ENCODE data around the gene GPC3.

DNA sequence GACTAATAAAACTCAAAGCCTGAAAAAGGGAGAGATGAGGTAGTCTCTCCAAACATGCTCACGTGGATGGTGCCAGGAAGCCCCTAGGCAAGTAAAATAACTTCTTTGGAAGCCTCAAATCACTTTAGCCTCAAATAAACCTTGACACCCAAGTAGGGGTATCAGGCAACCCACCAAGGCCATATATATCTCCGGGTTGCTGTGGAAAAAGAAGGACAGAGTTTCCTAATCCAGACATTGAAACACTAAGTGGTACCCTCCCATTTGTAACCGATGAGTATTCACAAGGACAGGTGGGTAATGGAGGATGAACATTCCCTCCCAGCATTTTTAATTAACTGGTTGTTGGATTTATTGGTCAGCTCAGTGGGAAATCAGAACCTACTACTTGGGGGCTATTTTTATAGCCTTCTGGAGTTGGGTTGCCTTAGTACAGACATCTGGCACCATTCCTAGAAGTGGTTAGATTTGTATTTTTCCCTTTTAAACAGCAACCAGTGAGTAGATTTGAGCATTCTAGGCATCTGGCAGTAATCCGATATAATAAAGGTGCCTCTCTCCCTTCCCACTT is 87.7 kb downstream of the GPC3 start:
- TF ChIP-seq CTCF (IDR thresholded peaks at IDR 0.05) (no peak), POLR2A (IDR thresholded peaks at IDR 0.05) (no peak)

Measured in right lobe of liver (tissue), 4 donors.